GM12878 (cell line): ENCODE results near the gene FAM217B. TPM values are rescaled to one million over a fixed set of nuclear protein-coding genes. Genes with fewer than 3 reads are reported as not detected.

Experiments
- ATAC-seq: fragments of 200-7000 bp; cut with Tn5 transposase; 3 replicates; pipeline ENCODE4 v1.9.1; 2020; ENCODE audit warnings: mild to moderate bottlenecking, moderate library complexity
- BruUV-seq: library from RNA; stranded (reverse); fragments of 400-500 nt; replicated peaks from 2 replicates; lab custom pipeline; 2021; lab: Mats Ljungman, UMichigan
- CTCF ChIA-PET: fragments of 300-600 bp; sonication (Branson Sonifier 250); formaldehyde crosslinking; extraction: SDS; loops from one replicate; lab custom pipeline; 2021; ENCODE audit warnings: inconsistent platforms; lab: Yijun Ruan, JAX
- POLR2A ChIA-PET: fragments of 350-600 bp; formaldehyde crosslinking; extraction: SDS; loops from one replicate; lab custom pipeline; 2021; ENCODE audit warnings: inconsistent platforms; lab: Charles Lee
- RAD21 ChIA-PET: fragments of 300-600 bp; sonication (Branson Sonifier 250); formaldehyde crosslinking; loops from one replicate; lab custom pipeline; 2023; ENCODE audit warnings: antibody characterized with exemption; ENCODE audit not compliant: unreplicated experiment; lab: Charles Lee
- SMC1A ChIA-PET: fragments of 300-600 bp; sonication (Branson Sonifier 250); formaldehyde crosslinking; loops from one replicate; lab custom pipeline; 2023; ENCODE audit not compliant: unreplicated experiment, uncharacterized antibody; lab: Charles Lee
- DNase-seq: peaks from one replicate; pipeline ENCODE4 v3.0.0-alpha.2; 2011; ENCODE audit warnings: low read depth, low spot score
- FAIRE-seq: peaks from 3 replicates; lab custom pipeline; 2011; peaks lifted over from hg19 to GRCh38; lab: Jason Lieb, UNC
- H2AFZ ChIP-seq: 2 replicates; pipeline ENCODE4 v1.6.0; 2011; ENCODE audit warnings: low read depth, low read length, control low read depth; ENCODE audit not compliant: control insufficient read depth
- H3K27ac ChIP-seq: 2 replicates; pipeline ENCODE4 v1.5.1; 2011; ENCODE audit warnings: control low read depth; ENCODE audit not compliant: control insufficient read depth, insufficient read depth
- H3K27me3 ChIP-seq, 2 experiments: replicated peaks in 1 of 2; 2 replicates each; pipeline versions ENCODE4 v1.6.0 to v1.6.1; 2011; ENCODE audit warnings: low read length in 1 of 2; ENCODE audit not compliant: control insufficient read depth in 2 of 2, insufficient read depth in 2 of 2
- H3K36me3 ChIP-seq, 2 experiments: 2 replicates each; pipeline ENCODE4 v1.5.1; 2011; ENCODE audit warnings: low read length in 1 of 2; ENCODE audit not compliant: control insufficient read depth in 2 of 2, insufficient read depth in 2 of 2
- H3K4me1 ChIP-seq: 2 replicates; pipeline ENCODE4 v1.6.1; 2011; ENCODE audit warnings: mild to moderate bottlenecking, low read length, moderate library complexity, mixed read lengths; ENCODE audit not compliant: control insufficient read depth, insufficient read depth
- H3K4me2 ChIP-seq: 2 replicates; pipeline ENCODE4 v1.6.0; 2011; ENCODE audit warnings: control low read depth; ENCODE audit not compliant: control insufficient read depth, insufficient read depth
- H3K4me3 ChIP-seq: fragments of 200-600 bp; sonication (generic); 2 replicates; pipeline ENCODE4 v1.5.1; 2016
- H3K79me2 ChIP-seq: 2 replicates; pipeline ENCODE4 v1.6.0; 2011; ENCODE audit warnings: low read length; ENCODE audit not compliant: control insufficient read depth, insufficient read depth
- H3K9ac ChIP-seq: 2 replicates; pipeline ENCODE4 v1.8.0; 2011; ENCODE audit warnings: low read length, control low read depth, mixed read lengths; ENCODE audit not compliant: control insufficient read depth, insufficient read depth
- H3K9me3 ChIP-seq: replicated peaks from 3 replicates; pipeline ENCODE4 v1.5.1; 2011; ENCODE audit warnings: mild to moderate bottlenecking, low read length; ENCODE audit not compliant: control insufficient read depth, insufficient read depth
- H4K20me1 ChIP-seq: 2 replicates; pipeline ENCODE4 v1.6.0; 2011; ENCODE audit not compliant: control insufficient read depth, insufficient read depth
- BHLHE40 ChIP-seq, 2 experiments: fragments of 450-650 bp in 1 of 2; IDR thresholded peaks; 2 replicates each; pipeline ENCODE4 v1.6.1; 2011 to 2017; ENCODE audit warnings: low read depth in 2 of 2, borderline replicate concordance in 1 of 2, improper control_type of control experiment in 1 of 2, low read length in 1 of 2, mild to moderate bottlenecking in 1 of 2
- CEBPB ChIP-seq, 2 experiments: fragments of 150-350 bp in 1 of 2; IDR thresholded peaks; 2 replicates each; pipeline ENCODE4 v1.6.1; 2012 to 2014; ENCODE audit warnings: low read depth in 2 of 2, low read length in 2 of 2, borderline replicate concordance in 1 of 2, inconsistent platforms in 1 of 2
- CHD2 ChIP-seq: IDR thresholded peaks from 2 replicates; pipeline ENCODE4 v1.6.1; 2011; ENCODE audit warnings: low read depth, low read length, improper control_type of control experiment, borderline replicate concordance
- CHD4 ChIP-seq: fragments of 200-600 bp; sonication (generic); IDR thresholded peaks from 2 replicates; pipeline ENCODE4 v1.6.1; 2016; ENCODE audit warnings: mild to moderate bottlenecking
- ELK1 ChIP-seq: IDR thresholded peaks from 2 replicates; pipeline ENCODE4 v1.6.1; 2012; ENCODE audit warnings: low read depth, low read length, improper control_type of control experiment
- IKZF2 ChIP-seq, 2 experiments: fragments of 450-650 bp; IDR thresholded peaks; 2 replicates each; pipeline ENCODE4 v1.6.1; 2017; ENCODE audit warnings: mild to moderate bottlenecking in 2 of 2, moderate library complexity in 2 of 2
- NFYB ChIP-seq: IDR thresholded peaks from 2 replicates; pipeline ENCODE4 v1.6.1; 2011; ENCODE audit warnings: low read depth, mild to moderate bottlenecking, low read length, improper control_type of control experiment, moderate library complexity; ENCODE audit not compliant: insufficient read depth
- RAD21 ChIP-seq: IDR thresholded peaks from 2 replicates; pipeline ENCODE4 v1.6.1; 2011; ENCODE audit warnings: mild to moderate bottlenecking, low read depth, low read length, moderate library complexity; ENCODE audit not compliant: insufficient read depth
- RUNX3 ChIP-seq: IDR thresholded peaks from 2 replicates; pipeline ENCODE4 v1.6.1; 2012; ENCODE audit warnings: low read length, inconsistent platforms
- ZNF592 ChIP-seq: fragments of 450-650 bp; IDR thresholded peaks from 2 replicates; pipeline ENCODE4 v1.6.1; 2017; ENCODE audit warnings: mild to moderate bottlenecking, moderate library complexity
- WGBS: methylation state at CpG from one replicate; pipeline ENCODE4 v1.1.6; 2016; ENCODE audit warnings: low lambda C conversion rate; ENCODE audit not compliant: insufficient replicate concordance, insufficient coverage; ENCODE audit errors: missing lambda C conversion rate; 5-methylcytosine and 5-hydroxymethylcytosine counted together
- in situ Hi-C: fragments of 300-500 bp; cut with MboI; formaldehyde crosslinking; loops from 9 replicates; pipeline ENCODE4 v1.14.3; 2018; ENCODE audit warnings: mixed read lengths
- intact Hi-C: fragments of 100-400 bp; cut with micrococcal nuclease; formaldehyde crosslinking; loops from one replicate; pipeline ENCODE4 v1.14.2; 2022; ENCODE audit not compliant: unreplicated experiment
- polyA plus RNA-seq, 11 experiments: library from polyadenylated mRNA; depleted of rRNA in 4 of 11; unstranded in 6 of 11; stranded (reverse) in 5 of 11; fragments of >200 nt; fragmentation: Nextera tagmentation in 4 of 11; fragmentation: Illumina TruSeq in 1 of 11; extraction: Ambion mirVana in 4 of 11; extraction: Trizol in 1 of 11; gene quantifications; 1 replicate in 1 of 11; 2 replicates in 10 of 11; pipeline versions ENCODE4 v1.2.1 to v1.2.3, GENCODE V29; 2011 to 2016; ENCODE audit warnings: inconsistent platforms in 2 of 11, missing spikeins in 2 of 11, low read depth in 1 of 11
- total RNA-seq, 4 experiments: library from RNA; depleted of rRNA in 3 of 4; stranded (reverse); fragments of >200 nt in 3 of 4; fragmentation: Illumina TruSeq in 1 of 4; extraction: Trizol in 1 of 4; gene quantifications; 2 replicates each; pipeline versions ENCODE4 v1.2.1 to v1.2.3, GENCODE V29; 2013 to 2021
- TF ChIP-seq, protein P1 (sequence below): IDR thresholded peaks from 2 replicates; pipeline ENCODE4 v1.6.1; 2011; ENCODE audit warnings: low read depth, mild to moderate bottlenecking, low read length, moderate library complexity, borderline replicate concordance; ENCODE audit errors: extremely low read depth

FAM217B gene
- total and polyA plus RNA-seq, 10 of the 15 experiments (the other 5 are each of a cell fraction or from before 2014, with no cell fraction given), result 6.3 to 18.3 (median 10.6) TPM

GRCh38 chr20:59911041-59911440 lies 29.1 kb upstream of the FAM217B start (continued):
- no peak for TF ChIP-seq ZNF592

GRCh38 chr20:59912609-59913008 lies 27.6 kb upstream of the FAM217B start:
- FAIRE-seq, result no peak
- SMC1A ChIA-PET, result no interaction called here
- POLR2A ChIA-PET, result no interaction called here

More at GRCh38 chr20:59912609-59913008, 27.6 kb upstream of the FAM217B start:
- intact Hi-C loops, result no loop called here
- RAD21 ChIA-PET, result interaction anchor here (1.2 kb wide), 1 partner anchor 129 kb away, joined by 3 read pairs; no protein-coding TSS in a partner anchor
- H3K9me3 ChIP-seq, result no peaks in the 10 kb centered on the region; the same call in 2 of the 3 replicates
- H3K4me2 ChIP-seq, result no peak overlapping the region
- no peak overlapping the region for H3K9ac ChIP-seq
- WGBS, result 2% methylated on average over 4 of the region's 4 CpGs
- H3K79me2 ChIP-seq, result no peaks in the 10 kb centered on the region
- no peak overlapping the region for H2AFZ ChIP-seq
- H3K4me1 ChIP-seq, result no peaks in the 10 kb centered on the region
- BruUV-seq, result no TSS peak
- H3K36me3 ChIP-seq, result no peaks in the 10 kb centered on the region
- DNase-seq (no peak), ATAC-seq (no peak)
- H3K4me3 ChIP-seq, result no peak overlapping the region
- TF ChIP-seq, protein P1, sequence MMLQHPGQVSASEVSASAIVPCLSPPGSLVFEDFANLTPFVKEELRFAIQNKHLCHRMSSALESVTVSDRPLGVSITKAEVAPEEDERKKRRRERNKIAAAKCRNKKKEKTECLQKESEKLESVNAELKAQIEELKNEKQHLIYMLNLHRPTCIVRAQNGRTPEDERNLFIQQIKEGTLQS, result no peak
- TF ChIP-seq BHLHE40 (IDR thresholded peaks at IDR 0.05; ENCODE audit: borderline replicate concordance in 1 of 2, low read depth in 2 of 2, low read length in 1 of 2) (peak in 1 of 2 experiments; percentile 51; a peak in 2 of 4 replicates), CHD2 (0 out of 2 replicates have a peak, but pooled peaks have one; percentile 25), ELK1 (no peak), CEBPB (IDR thresholded peaks at IDR 0.05; ENCODE audit: borderline replicate concordance in 1 of 2, low read depth in 2 of 2, low read length in 2 of 2) (no peak), CHD4 (no peak), RUNX3 (0 out of 2 replicates have a peak, but pooled peaks have one; percentile 7), RAD21 (no peak), IKZF2 (IDR thresholded peaks at IDR 0.05) (0 out of 4 replicates have a peak, but pooled peaks of 1 of the 2 experiments have one; percentile 14), NFYB (no peak)
- no peak overlapping the region for H3K27ac ChIP-seq
- no peaks in the 10 kb centered on the region for H3K27me3 ChIP-seq
- in situ Hi-C loops, result no loop called here
- CTCF ChIA-PET, result interaction anchor here (0.8 to 2.6 kb wide), 2 partner anchors 22 to 28 kb away, joined by 3 to 8 read pairs; partner anchors contain the start of genes FAM217B and PPP1R3D
- H4K20me1 ChIP-seq, result no peaks in the 10 kb centered on the region
